ENCODE results near the gene ITPKB.

GRCh38 chr1:226781937-226782609 lies 43.0 kb upstream of the ITPKB start:
- TF ChIP-seq CTCF (IDR thresholded peaks at IDR 0.05; ENCODE audit: borderline replicate concordance, extremely low read depth, low read length, poor library complexity, severe bottlenecking) (no peak), EZH2 (IDR thresholded peaks at IDR 0.05; ENCODE audit: borderline replicate concordance, low read depth, low read length, severe bottlenecking) (no peak)

Measured in DND-41 (cell line).